T follicular helper cell (primary cell): Measurements from ENCODE around the gene STIMATE.

Experiments used
- DNase-seq: peaks from one replicate; pipeline ENCODE4 v3.0.0-alpha.2; 2020; ENCODE audit warnings: low read depth

The STIMATE gene

GRCh38 chr3:52791366-52791765 is 106.0 kb downstream of the STIMATE start:
- DNase-seq: no peak

GRCh38 chr3:52790741-52791140 is 106.6 kb downstream of the STIMATE start:
- no peak for DNase-seq

GRCh38 chr3:52790337-52790736 is 107.0 kb downstream of the STIMATE start:
- no peak for DNase-seq

GRCh38 chr3:52789746-52790040 is 107.7 kb downstream of the STIMATE start:
- DNase-seq: no peak

GRCh38 chr3:52788890-52789745 is 108.2 kb downstream of the STIMATE start:
- DNase-seq: no peak

GRCh38 chr3:52787672-52788625 is 109.4 kb downstream of the STIMATE start:
- DNase-seq: no peak

GRCh38 chr3:52787246-52787645 is 110.1 kb downstream of the STIMATE start:
- DNase-seq: no peak
